OCI-M1 (cell line): Measurements from ENCODE around the gene HSPBP1.

Experiments
- DNase-seq: peaks from one replicate; lab custom pipeline; 2025; lab: John Stamatoyannopoulos, UW

The HSPBP1 gene

DNA sequence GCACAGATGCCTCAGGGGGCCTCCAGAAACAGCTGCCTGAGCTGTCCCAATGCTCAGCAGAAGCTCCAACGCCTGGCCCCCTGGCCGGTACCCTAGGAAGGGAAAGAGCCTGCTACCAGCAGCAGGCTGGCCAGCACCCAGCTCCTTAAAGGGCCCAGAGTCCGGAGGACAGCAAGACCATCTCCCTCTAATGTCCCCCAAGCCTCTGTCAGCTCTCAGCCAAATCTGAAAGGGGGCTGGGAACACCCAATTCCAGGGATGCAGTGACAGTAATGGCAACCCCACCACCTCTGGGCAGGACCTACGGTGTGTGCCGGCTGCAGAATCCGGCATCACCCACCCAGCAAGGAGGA is 25.3 kb downstream of the HSPBP1 start:
- DNase-seq, result no peak

- DNase-seq, result no peak
These were observed 25.9 kb downstream of the HSPBP1 start for GRCh38 chr19:55253842-55254624.

- DNase-seq, result no peak
These were observed 26.9 kb downstream of the HSPBP1 start for GRCh38 chr19:55252760-55253663.

- no peak for DNase-seq
These were observed 28.4 kb downstream of the HSPBP1 start for GRCh38 chr19:55251341-55252081.

DNA sequence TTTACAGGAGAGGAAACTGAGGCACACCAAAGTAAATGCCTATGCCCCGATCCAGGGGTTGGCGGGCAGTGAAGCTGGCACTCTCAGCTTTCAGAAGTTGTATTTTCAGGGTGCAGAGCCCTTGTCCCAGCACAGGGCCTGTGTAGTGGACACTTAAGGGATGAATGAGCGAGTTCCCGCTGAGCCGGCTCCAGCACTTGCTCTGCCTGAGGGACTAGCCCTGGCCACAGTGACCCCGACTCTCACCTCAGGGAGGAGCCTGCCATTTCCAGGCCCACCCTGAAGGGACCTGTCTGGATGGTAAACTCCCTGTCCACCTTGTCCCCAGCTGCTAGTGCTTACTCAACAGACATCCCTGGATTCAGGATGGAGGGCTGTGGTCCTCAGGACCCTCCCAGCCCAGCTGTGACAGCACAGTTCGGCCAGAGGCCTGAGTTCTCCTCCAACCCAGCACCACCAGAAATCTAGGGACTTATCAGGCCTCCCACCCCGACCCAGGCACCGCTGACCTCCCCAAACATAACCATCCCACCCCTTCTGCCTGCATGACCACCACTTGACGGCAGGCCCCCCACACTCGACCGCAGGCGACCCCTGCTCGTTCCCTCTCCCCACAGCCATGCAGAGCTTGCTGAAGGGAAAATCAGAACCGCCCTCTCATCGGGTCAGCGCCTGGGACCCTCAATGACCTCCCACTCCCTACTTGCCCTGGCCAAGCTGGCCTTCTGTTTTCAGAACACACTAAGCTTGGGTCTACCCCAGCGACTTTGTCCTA is 29.5 kb downstream of the HSPBP1 start:
- DNase-seq, result no peak

- DNase-seq, result no peak
These were observed 30.1 kb downstream of the HSPBP1 start for GRCh38 chr19:55249841-55250240.

DNA sequence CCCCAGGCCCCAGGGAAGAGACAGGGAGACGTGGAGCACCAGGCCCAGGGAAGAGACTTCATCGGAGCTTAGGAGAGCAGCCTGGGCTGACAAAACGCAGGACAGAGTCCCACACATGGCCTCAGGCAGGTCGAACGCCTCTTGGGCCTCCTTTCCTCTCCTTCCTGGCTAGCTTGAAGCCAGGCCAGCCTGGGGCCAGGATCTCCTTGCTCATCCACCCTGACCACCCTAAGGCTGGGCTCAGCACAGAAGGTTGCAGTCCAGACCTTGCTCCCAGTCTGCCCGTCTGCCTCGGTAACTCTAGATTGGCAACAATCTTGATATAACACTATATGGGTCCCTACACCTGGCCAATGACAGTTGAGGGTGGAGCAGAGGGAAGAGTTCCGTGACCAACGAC is 31.2 kb downstream of the HSPBP1 start:
- DNase-seq, result no peak

GRCh38 chr19:55248166-55248675 is 31.7 kb downstream of the HSPBP1 start:
- no peak for DNase-seq

GRCh38 chr19:55247621-55248099 is 32.2 kb downstream of the HSPBP1 start:
- DNase-seq, result no peak

DNA sequence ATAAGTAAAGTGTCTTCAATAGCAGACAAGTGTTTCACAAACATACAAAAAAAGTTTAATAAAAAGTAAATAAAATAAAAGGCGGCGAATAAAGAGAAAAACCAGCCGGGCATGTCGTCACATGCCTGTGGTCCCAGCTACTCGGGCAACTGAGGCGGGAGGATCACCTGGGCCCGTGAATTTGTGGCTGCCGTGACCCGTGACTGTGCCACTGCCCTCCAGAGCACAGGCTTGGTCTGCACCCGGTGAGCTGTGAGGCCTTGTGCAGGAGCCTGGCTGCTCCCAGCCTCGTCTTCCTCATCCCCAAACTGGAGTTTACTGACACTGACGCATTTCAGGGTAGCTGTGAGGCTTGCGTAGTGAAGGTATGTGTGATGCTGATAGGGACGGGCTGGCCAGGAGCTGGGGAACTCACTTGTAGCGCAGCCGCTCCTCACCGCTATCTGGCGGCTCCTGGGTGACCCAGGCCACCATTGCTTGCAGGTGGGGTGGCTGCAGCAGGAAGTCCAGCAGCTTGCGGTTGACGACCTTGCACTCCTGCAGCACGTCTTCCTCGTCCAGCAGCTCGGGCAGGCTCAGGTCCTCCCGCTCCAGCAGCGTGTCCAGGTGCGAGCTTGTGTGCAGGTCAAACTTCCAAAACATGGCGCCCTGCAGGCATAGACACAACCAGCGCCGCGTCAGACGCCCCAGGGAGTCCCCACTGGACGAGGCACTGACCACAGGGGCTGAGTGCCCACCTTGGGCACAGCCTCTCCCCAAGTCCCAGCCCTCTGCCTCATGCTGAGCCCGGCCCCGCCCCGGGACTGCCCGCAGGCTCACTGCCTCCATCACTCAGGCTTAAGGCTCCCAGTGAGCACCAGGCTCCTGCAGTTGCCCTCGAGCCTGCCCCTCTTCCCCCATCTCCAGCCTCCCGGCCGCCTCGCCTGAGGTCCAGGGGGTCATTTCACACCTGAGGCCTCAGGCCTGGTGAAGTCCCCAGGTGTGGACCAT is 33.2 kb downstream of the HSPBP1 start:
- DNase-seq, result no peak

DNA sequence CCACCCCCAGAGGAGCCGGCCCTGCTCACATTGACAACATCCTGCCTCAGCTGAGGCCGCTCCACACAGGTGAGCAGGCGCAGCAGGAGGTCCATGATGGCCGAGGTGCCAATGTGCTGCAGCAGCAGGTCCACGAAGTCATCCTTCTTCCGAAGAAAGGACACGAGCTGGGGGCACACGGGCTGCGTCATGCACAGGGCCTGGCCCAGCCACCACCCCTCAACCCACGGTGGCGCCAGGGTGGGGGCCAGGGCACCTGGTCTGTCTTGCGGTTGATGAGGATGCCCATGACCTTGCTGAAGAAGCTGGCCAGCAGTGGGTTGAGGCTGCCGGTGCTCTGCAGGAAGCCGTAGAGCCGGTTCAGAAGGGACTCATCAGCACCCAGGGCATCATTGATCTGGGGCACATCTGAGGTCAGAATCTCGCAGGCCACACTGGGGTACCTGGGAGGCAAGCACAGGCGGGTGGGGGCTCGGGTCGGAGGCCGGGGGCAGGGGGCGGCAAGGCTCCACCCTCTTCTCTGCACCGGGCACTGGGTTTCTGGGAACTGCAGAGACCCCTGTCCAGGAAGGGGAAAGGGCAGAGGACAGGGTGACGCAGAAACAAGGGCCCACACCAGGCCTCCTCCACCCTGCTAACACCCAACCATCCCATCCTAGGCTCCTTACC is 34.5 kb downstream of the HSPBP1 start:
- no peak for DNase-seq

- no peak for DNase-seq
These were observed 35.8 kb downstream of the HSPBP1 start for GRCh38 chr19:55244004-55244680.

DNA sequence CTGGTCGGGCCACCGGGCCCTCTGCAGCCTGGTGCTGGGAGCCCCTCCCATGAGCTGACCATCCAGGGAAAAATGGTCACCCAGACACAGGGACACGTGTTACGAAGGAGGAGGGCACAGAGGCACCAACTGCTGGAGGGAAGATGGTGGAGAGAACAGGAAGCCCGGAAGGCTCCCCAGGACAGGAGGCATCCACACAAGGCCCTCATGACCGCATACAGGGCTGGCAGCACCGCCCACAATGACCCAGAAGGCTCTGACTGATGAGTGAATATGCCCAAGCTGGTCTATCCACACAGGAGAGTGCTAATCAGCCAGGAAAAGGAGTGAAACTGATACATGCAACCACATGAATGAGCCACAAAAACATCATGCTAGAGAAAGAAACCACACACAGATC is 37.4 kb downstream of the HSPBP1 start:
- no peak for DNase-seq

GRCh38 chr19:55241935-55242464 is 37.9 kb downstream of the HSPBP1 start:
- no peak for DNase-seq

GRCh38 chr19:55241143-55241934 is 38.6 kb downstream of the HSPBP1 start:
- DNase-seq, result no peak

GRCh38 chr19:55240713-55241020 is 39.2 kb downstream of the HSPBP1 start:
- no peak for DNase-seq

GRCh38 chr19:55239004-55239403 is 40.9 kb downstream of the HSPBP1 start:
- no peak for DNase-seq

- DNase-seq, result no peak
These were observed 41.9 kb downstream of the HSPBP1 start for GRCh38 chr19:55238030-55238429.
